Upper lobe of left lung (tissue), 4 donors: Measurements from ENCODE around the gene HES7.

Experiments
- CTCF ChIP-seq, 6 experiments: fragments of 450-650 bp in 4 of 6; fragments of 200-600 bp in 2 of 6; sonication (generic) in 2 of 6; IDR thresholded peaks; one replicate each; pipeline ENCODE4 v1.5.1; 2016 to 2019; ENCODE audit warnings: antibody characterized with exemption in 6 of 6
- EP300 ChIP-seq, 4 donors: sonication (generic); formaldehyde crosslinking; IDR thresholded peaks; one replicate each; pipeline ENCODE4 v1.5.1; 2017; ENCODE audit warnings: antibody characterized with exemption in 4 of 4, control low read depth in 2 of 4
- POLR2AphosphoS5 ChIP-seq, 2 donors: sonication (generic); formaldehyde crosslinking; IDR thresholded peaks; one replicate each; pipeline ENCODE4 v1.5.1; 2017; ENCODE audit warnings: antibody characterized with exemption in 2 of 2

GRCh38 chr17:8122422-8122923 is 1.4 kb downstream of the HES7 start:
- TF ChIP-seq POLR2AphosphoS5 (IDR thresholded peaks at IDR 0.05) (no peak), CTCF (IDR thresholded peaks at IDR 0.05) (no peak), EP300 (IDR thresholded peaks at IDR 0.05) (no peak)
